Tibial nerve (tissue), 4 donors: Measurements from ENCODE around the gene PAPPA2. TPM values are rescaled to one million over a fixed set of nuclear protein-coding genes. Genes with fewer than 3 reads are reported as not detected.
A peak's percentile ranks its signal among the peaks of the same experiment; 100 is the strongest.

Experiments
- DNase-seq, 2 donors: peaks; one replicate each; pipeline ENCODE4 v3.0.0-alpha.2; 2019; ENCODE audit warnings: low spot score in 2 of 2
- H3K27ac ChIP-seq, 4 donors: fragments of 200-600 bp; sonication (generic) in 3 of 4; one replicate each; pipeline ENCODE4 v1.5.1; 2017 to 2019; ENCODE audit warnings: mild to moderate bottlenecking in 1 of 4
- H3K27me3 ChIP-seq, 2 donors: fragments of 200-600 bp; sonication (generic) in 1 of 2; one replicate each; pipeline versions ENCODE4 v1.5.1 to v1.6.0; 2017 to 2019
- H3K36me3 ChIP-seq, 3 donors: fragments of 200-600 bp; sonication (generic); one replicate each; pipeline ENCODE4 v1.5.1; 2018 to 2019
- H3K4me1 ChIP-seq, 4 donors: fragments of 200-600 bp; sonication (generic) in 3 of 4; one replicate each; pipeline ENCODE4 v1.5.1; 2017 to 2019
- H3K4me3 ChIP-seq, 4 donors: fragments of 200-600 bp; sonication (generic) in 3 of 4; one replicate each; pipeline ENCODE4 v1.5.1; 2017 to 2019; ENCODE audit warnings: mild to moderate bottlenecking in 1 of 4, moderate library complexity in 1 of 4
- H3K9me3 ChIP-seq, 4 donors: fragments of 200-600 bp; sonication (generic) in 3 of 4; one replicate each; pipeline ENCODE4 v1.5.1; 2017 to 2019
- CTCF ChIP-seq, 5 experiments: fragments of 200-600 bp in 3 of 5; fragments of 450-650 bp in 2 of 5; sonication (generic) in 3 of 5; IDR thresholded peaks; one replicate each; pipeline ENCODE4 v1.5.1; 2016 to 2019; ENCODE audit warnings: antibody characterized with exemption in 5 of 5, mild to moderate bottlenecking in 3 of 5, moderate library complexity in 2 of 5
- EP300 ChIP-seq, 2 donors: sonication (generic); formaldehyde crosslinking; IDR thresholded peaks; one replicate each; pipeline ENCODE4 v1.6.1; 2017; ENCODE audit warnings: antibody characterized with exemption in 2 of 2, mild to moderate bottlenecking in 1 of 2
- POLR2A ChIP-seq, 2 donors: fragments of 450-650 bp; IDR thresholded peaks; one replicate each; pipeline ENCODE4 v1.6.1; 2017; ENCODE audit warnings: antibody characterized with exemption in 2 of 2, mild to moderate bottlenecking in 2 of 2, moderate library complexity in 2 of 2
- WGBS, 2 donors: methylation state at CpG; one replicate each; pipeline ENCODE4 v1.1.5; 2018; 5-methylcytosine and 5-hydroxymethylcytosine counted together
- total RNA-seq, 4 donors: library from RNA; depleted of rRNA; stranded (reverse); fragments of >200 nt; gene quantifications; one replicate each; pipeline ENCODE4 v1.1.0, GENCODE V29; 2016

The PAPPA2 gene
- total RNA-seq, 4 donors from 2014 or later, result 0.20 to 0.90 (median 0.21) TPM

GRCh38 chr1:176656257-176656995 is 193.5 kb downstream of the PAPPA2 start:
- Histone ChIP-seq H3K4me1 (no peaks in the 10 kb centered on the region), H3K27me3 (no peaks in the 10 kb centered on the region), H3K4me3 (no peak overlapping the region), H3K9me3 (peaks cover 0 to 23% (median 0%) of the 10 kb centered on the region in 4 donors), H3K36me3 (no peaks in the 10 kb centered on the region), H3K27ac (peak overlapping the region in 2 of 4 donors; percentile 6 to 10)
- 32 to 36% methylated on average over 3 of the region's 3 CpGs for WGBS, 2 donors
- DNase-seq, result no peak
- no peak for TF ChIP-seq EP300 (IDR thresholded peaks at IDR 0.05)
- TF ChIP-seq CTCF (IDR thresholded peaks at IDR 0.05), result no peak

DNA sequence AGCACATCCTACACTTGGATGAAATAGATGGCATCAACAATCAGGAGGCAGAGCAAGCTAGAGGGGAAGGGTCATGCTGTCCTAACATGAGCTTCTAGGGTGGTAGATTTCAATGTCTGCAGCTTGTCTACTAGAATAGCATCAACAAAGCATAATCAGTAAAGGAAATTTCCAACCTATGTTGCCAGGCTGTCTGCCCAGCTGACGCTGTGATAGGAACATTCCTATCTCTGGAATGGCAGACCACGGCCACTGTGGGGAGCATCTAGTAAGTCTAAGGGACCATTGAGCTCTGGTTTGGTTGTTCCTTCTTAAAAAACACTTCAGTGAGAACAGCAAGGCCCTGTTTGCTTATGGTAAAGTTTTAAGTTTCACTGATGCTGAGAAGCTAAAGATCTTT is 206.8 kb downstream of the PAPPA2 start:
- Histone ChIP-seq H3K9me3 (no peaks in the 10 kb centered on the region), H3K27me3 (no peaks in the 10 kb centered on the region), H3K36me3 (no peaks in the 10 kb centered on the region), H3K4me1 (no peaks in the 10 kb centered on the region), H3K4me3 (no peak overlapping the region), H3K27ac (no peak overlapping the region)
- DNase-seq, result no peak
- 76 to 82% methylated on average over 2 of the region's 2 CpGs for WGBS, 2 donors
- TF ChIP-seq POLR2A (IDR thresholded peaks at IDR 0.05), result no peak
- TF ChIP-seq CTCF (IDR thresholded peaks at IDR 0.05), result no peak
- TF ChIP-seq EP300 (IDR thresholded peaks at IDR 0.05), result no peak

GRCh38 chr1:176670853-176671252 is 207.9 kb downstream of the PAPPA2 start:
- no peak for DNase-seq
- H3K27me3 ChIP-seq, result no peaks in the 10 kb centered on the region
- WGBS, 2 donors, result 75 to 78% methylated on average over 3 of the region's 3 CpGs
- TF ChIP-seq CTCF (IDR thresholded peaks at IDR 0.05) (no peak), POLR2A (IDR thresholded peaks at IDR 0.05) (no peak), EP300 (IDR thresholded peaks at IDR 0.05) (no peak)
- no peaks in the 10 kb centered on the region for H3K4me1 ChIP-seq
- no peak overlapping the region for H3K27ac ChIP-seq
- H3K9me3 ChIP-seq, result no peaks in the 10 kb centered on the region
- H3K36me3 ChIP-seq, result no peaks in the 10 kb centered on the region
- H3K4me3 ChIP-seq, result no peak overlapping the region

GRCh38 chr1:176682830-176683535 is 220.0 kb downstream of the PAPPA2 start:
- Histone ChIP-seq H3K9me3 (no peaks in the 10 kb centered on the region), H3K27ac (no peak overlapping the region), H3K27me3 (no peaks in the 10 kb centered on the region), H3K4me1 (no peaks in the 10 kb centered on the region), H3K36me3 (no peaks in the 10 kb centered on the region), H3K4me3 (no peak overlapping the region)
- no peak for DNase-seq
- TF ChIP-seq POLR2A (IDR thresholded peaks at IDR 0.05), result no peak
- TF ChIP-seq CTCF (IDR thresholded peaks at IDR 0.05), result no peak
- TF ChIP-seq EP300 (IDR thresholded peaks at IDR 0.05), result no peak
- 66 to 67% methylated on average over 3 of the region's 3 CpGs for WGBS, 2 donors
